ENCODE measurements around the gene ZNF784. TPM values are rescaled to one million over a fixed set of nuclear protein-coding genes. Genes with fewer than 3 reads are reported as not detected.

Gene ZNF784
- total and polyA plus RNA-seq, 2 donors (not counting 3 experiments of a cell fraction or from before 2014, with no cell fraction given): 4.9 TPM

- no peak for TF ChIP-seq POLR2A (IDR thresholded peaks at IDR 0.05; ENCODE audit: low read depth, low read length)
- TF ChIP-seq EZH2 (IDR thresholded peaks at IDR 0.05; ENCODE audit: borderline replicate concordance, low read depth, low read length, severe bottlenecking): no peak
- no peak for TF ChIP-seq FOS (IDR thresholded peaks at IDR 0.05; ENCODE audit: borderline replicate concordance, insufficient read depth, low read length)
- TF ChIP-seq CTCF (IDR thresholded peaks at IDR 0.05; ENCODE audit: extremely low read depth in 1 of 2, insufficient read depth in 1 of 2, low read depth in 1 of 2, low read length in 2 of 2): no peak
- TF ChIP-seq POLR2AphosphoS5 (IDR thresholded peaks at IDR 0.05; ENCODE audit: insufficient read depth, low read depth, low read length): no peak
- TF ChIP-seq GATA2 (IDR thresholded peaks at IDR 0.05; ENCODE audit: insufficient read depth, insufficient read length, low read depth, low read length): no peak
- TF ChIP-seq JUN (IDR thresholded peaks at IDR 0.05; ENCODE audit: borderline replicate concordance, insufficient read depth, insufficient read length, low read depth): no peak
- TF ChIP-seq MAX (IDR thresholded peaks at IDR 0.05; ENCODE audit: insufficient read depth, insufficient read length): no peak
- TF ChIP-seq MYC (IDR thresholded peaks at IDR 0.05; ENCODE audit: low read depth, low read length): no peak
- H3K36me3 ChIP-seq (ENCODE audit: control insufficient read depth in 2 of 2, extremely low read depth in 1 of 2, insufficient read depth in 2 of 2, low read length in 2 of 2): peaks cover 0 to 2% of the 10 kb centered on the region in 2 experiments
- DNase-seq (ENCODE audit: low read depth, low spot score): no peak
- no peak overlapping the region for H2AFZ ChIP-seq (ENCODE audit: low read depth, low read length)
- POLR2A ChIA-PET: no interaction called here
- no peak overlapping the region for H3K27ac ChIP-seq (ENCODE audit: insufficient read depth, low read depth, low read length)
- H3K9me1 ChIP-seq (replicated peaks; ENCODE audit: control insufficient read depth, extremely low read depth, insufficient read depth, low read length): no peaks in the 10 kb centered on the region
- CTCF ChIA-PET: interaction anchor here (1.2 kb wide), 1 partner anchor 99 kb away, joined by 3 read pairs; no protein-coding TSS in a partner anchor
- no peak overlapping the region for H3K4me2 ChIP-seq (ENCODE audit: insufficient read depth, low read length)
- H4K20me1 ChIP-seq (replicated peaks; ENCODE audit: control insufficient read depth, extremely low read depth, insufficient read depth, low read length): no peaks in the 10 kb centered on the region
- intact Hi-C loops (cut with micrococcal nuclease): loop anchor here (10.0 kb wide), 2 partner anchors 218 to 348 kb away; partner anchors contain the start of genes PPP6R1, RPL28 and TMEM238
- no peak overlapping the region for H3K4me3 ChIP-seq (replicated peaks in 1 of 3; ENCODE audit: insufficient read depth in 1 of 3, low read depth in 1 of 3, low read length in 3 of 3)
- FAIRE-seq: no peak
- H3K4me1 ChIP-seq (ENCODE audit: control insufficient read depth, extremely low read depth, insufficient read depth, low read length): peaks cover 21% of the 10 kb centered on the region
- no peaks in the 10 kb centered on the region for H3K27me3 ChIP-seq (ENCODE audit: control insufficient read depth in 2 of 2, insufficient read depth in 2 of 2, low read length in 2 of 2)
- peaks cover 10% of the 10 kb centered on the region for H3K79me2 ChIP-seq (ENCODE audit: control insufficient read depth, insufficient read depth, low read length)
- dilution Hi-C loops (cut with MboI; ENCODE audit: extremely low pct_ligation_motif_present, low sequenced_read_pairs): loop anchor here (10.0 kb wide), 1 partner anchor 88 kb away; no protein-coding TSS in a partner anchor
- H3K9me3 ChIP-seq (replicated peaks; ENCODE audit: control insufficient read depth, insufficient read depth, low read length): no peaks in the 10 kb centered on the region
- BruUV-seq (replicated peaks): no TSS peak
- no peak overlapping the region for H3K9ac ChIP-seq (replicated peaks; ENCODE audit: extremely low read depth, insufficient read depth, low read length)
Observed at GRCh38 chr19:55602104-55603001, 22.0 kb downstream of the ZNF784 start.

All from endothelial cell of umbilical vein (primary cell).